Astrocyte (in vitro differentiated cells and primary cell): Measurements from ENCODE around the gene SLC39A2. TPM values are rescaled to one million over a fixed set of nuclear protein-coding genes. Genes with fewer than 3 reads are reported as not detected.

Source experiments
- DNase-seq: peaks from one replicate; pipeline ENCODE4 v3.0.0-alpha.2; 2010; ENCODE audit warnings: low read depth
- FAIRE-seq: peaks from 2 replicates; lab custom pipeline; 2011; peaks lifted over from hg19 to GRCh38; lab: Jason Lieb, UNC
- H2AFZ ChIP-seq: 2 replicates; pipeline ENCODE4 v1.6.0; 2012; ENCODE audit warnings: low read depth, low read length, inconsistent platforms
- H3K27ac ChIP-seq: 2 replicates; pipeline ENCODE4 v1.5.1; 2011; ENCODE audit warnings: low read depth, low read length, inconsistent platforms
- H3K27me3 ChIP-seq: 2 replicates; pipeline ENCODE4 v1.6.0; 2011; ENCODE audit warnings: low read length, inconsistent platforms; ENCODE audit not compliant: insufficient read depth
- H3K36me3 ChIP-seq: 2 replicates; pipeline ENCODE4 v1.5.1; 2011; ENCODE audit warnings: low read length, inconsistent platforms; ENCODE audit not compliant: insufficient read depth
- H3K4me1 ChIP-seq: 2 replicates; pipeline ENCODE4 v1.5.1; 2011; ENCODE audit warnings: low read length, inconsistent platforms; ENCODE audit not compliant: insufficient read depth
- H3K4me2 ChIP-seq: 2 replicates; pipeline ENCODE4 v1.6.0; 2012; ENCODE audit warnings: low read length, inconsistent platforms
- H3K4me3 ChIP-seq: 2 replicates; pipeline ENCODE4 v1.5.1; 2011; ENCODE audit warnings: low read depth, mild to moderate bottlenecking, low read length, inconsistent platforms; ENCODE audit not compliant: insufficient read depth
- H3K79me2 ChIP-seq: 2 replicates; pipeline ENCODE4 v1.6.0; 2012; ENCODE audit warnings: mild to moderate bottlenecking, low read length, inconsistent platforms; ENCODE audit not compliant: insufficient read depth
- H3K9ac ChIP-seq: 2 replicates; pipeline ENCODE4 v1.6.0; 2012; ENCODE audit warnings: mild to moderate bottlenecking, low read length, inconsistent platforms
- H3K9me3 ChIP-seq: 2 replicates; pipeline ENCODE4 v1.5.1; 2012; ENCODE audit warnings: low read depth, mild to moderate bottlenecking, low read length, inconsistent platforms; ENCODE audit not compliant: insufficient read depth
- H4K20me1 ChIP-seq: 2 replicates; pipeline ENCODE4 v1.6.0; 2012; ENCODE audit warnings: low read length, inconsistent platforms; ENCODE audit not compliant: insufficient read depth
- H3K27ac Mint-ChIP-seq: one replicate; pipeline ENCODE4 v1.8.0; 2021; ENCODE audit warnings: mild to moderate bottlenecking, mixed read lengths; ENCODE audit not compliant: unreplicated experiment
- H3K27me3 Mint-ChIP-seq: one replicate; pipeline ENCODE4 v1.8.0; 2021; ENCODE audit warnings: low read depth, mixed read lengths; ENCODE audit not compliant: unreplicated experiment
- H3K36me3 Mint-ChIP-seq: one replicate; pipeline ENCODE4 v1.8.0; 2021; ENCODE audit warnings: low read depth, mixed read lengths; ENCODE audit not compliant: unreplicated experiment
- H3K4me1 Mint-ChIP-seq: one replicate; pipeline ENCODE4 v1.8.0; 2021; ENCODE audit warnings: low read depth, mixed read lengths; ENCODE audit not compliant: unreplicated experiment
- H3K4me3 Mint-ChIP-seq: one replicate; pipeline ENCODE4 v1.8.0; 2021; ENCODE audit warnings: mild to moderate bottlenecking, moderate library complexity, mixed read lengths; ENCODE audit not compliant: unreplicated experiment
- H3K9me3 Mint-ChIP-seq: one replicate; pipeline ENCODE4 v1.8.0; 2021; ENCODE audit warnings: mild to moderate bottlenecking, mixed read lengths; ENCODE audit not compliant: unreplicated experiment
- CTCF ChIP-seq: IDR thresholded peaks from 2 replicates; pipeline ENCODE4 v1.5.1; 2011; ENCODE audit warnings: low read depth, mild to moderate bottlenecking, inconsistent platforms, low read length, moderate library complexity; ENCODE audit not compliant: insufficient read depth
- EZH2 ChIP-seq: IDR thresholded peaks from 2 replicates; pipeline ENCODE4 v1.6.1; 2012; ENCODE audit warnings: mild to moderate bottlenecking, low read length, inconsistent platforms; ENCODE audit not compliant: insufficient read depth
- total RNA-seq: library from RNA; stranded (reverse); gene quantifications from 2 replicates; pipeline ENCODE4 v1.2.1, GENCODE V29; 2021

SLC39A2 gene
- total RNA-seq, 1 donor from 2014 or later: 0.30 TPM

- H3K4me2 ChIP-seq: no peak overlapping the region
- H3K4me1 Mint-ChIP-seq: peaks cover 12% of the 10 kb centered on the region
- H3K4me3 ChIP-seq: no peak overlapping the region
- no peak overlapping the region for H3K4me3 Mint-ChIP-seq
- FAIRE-seq: no peak
- peaks cover 23% of the 10 kb centered on the region for H3K27me3 Mint-ChIP-seq
- H3K9me3 Mint-ChIP-seq: peaks cover 5% of the 10 kb centered on the region
- peaks cover 4% of the 10 kb centered on the region for H3K4me1 ChIP-seq
- H3K27ac ChIP-seq: no peak overlapping the region
- H3K9ac ChIP-seq: no peak overlapping the region
- no peaks in the 10 kb centered on the region for H3K79me2 ChIP-seq
- no peaks in the 10 kb centered on the region for H3K9me3 ChIP-seq
- no peaks in the 10 kb centered on the region for H3K36me3 ChIP-seq
- peaks cover 8% of the 10 kb centered on the region for H3K36me3 Mint-ChIP-seq
- TF ChIP-seq CTCF: no peak
- no peak overlapping the region for H3K27ac Mint-ChIP-seq
- peaks cover 14% of the 10 kb centered on the region for H3K27me3 ChIP-seq
- H4K20me1 ChIP-seq: no peaks in the 10 kb centered on the region
- DNase-seq: no peak
- H2AFZ ChIP-seq: no peak overlapping the region
Measured at GRCh38 chr14:21018286-21018685, 19.2 kb downstream of the SLC39A2 start.

GRCh38 chr14:21018781-21019180, 19.7 kb downstream of the SLC39A2 start:
- Histone ChIP-seq H3K4me2 (no peak overlapping the region), H3K79me2 (no peaks in the 10 kb centered on the region), H4K20me1 (no peaks in the 10 kb centered on the region), H3K4me1 (peaks cover 4% of the 10 kb centered on the region), H3K27ac (no peak overlapping the region), H2AFZ (no peak overlapping the region), H3K9me3 (no peaks in the 10 kb centered on the region), H3K9ac (no peak overlapping the region), H3K27me3 (peaks cover 16% of the 10 kb centered on the region), H3K36me3 (no peaks in the 10 kb centered on the region), H3K4me3 (no peak overlapping the region)
- FAIRE-seq: no peak
- Mint-ChIP-seq H3K27me3 (peaks cover 25% of the 10 kb centered on the region), H3K36me3 (peaks cover 8% of the 10 kb centered on the region), H3K4me1 (peaks cover 12% of the 10 kb centered on the region), H3K4me3 (no peak overlapping the region), H3K9me3 (peaks cover 5% of the 10 kb centered on the region), H3K27ac (no peak overlapping the region)
- no peak for TF ChIP-seq CTCF
- TF ChIP-seq EZH2: no peak
- no peak for DNase-seq

- TF ChIP-seq EZH2: no peak
- Histone ChIP-seq H3K79me2 (no peaks in the 10 kb centered on the region), H3K9ac (no peak overlapping the region), H4K20me1 (no peaks in the 10 kb centered on the region), H2AFZ (no peak overlapping the region), H3K27me3 (peaks cover 22% of the 10 kb centered on the region), H3K36me3 (no peaks in the 10 kb centered on the region), H3K4me2 (no peak overlapping the region), H3K9me3 (no peaks in the 10 kb centered on the region), H3K4me3 (no peak overlapping the region), H3K27ac (no peak overlapping the region), H3K4me1 (peaks cover 4% of the 10 kb centered on the region)
- Mint-ChIP-seq H3K9me3 (peaks cover 5% of the 10 kb centered on the region), H3K4me3 (no peak overlapping the region), H3K27ac (no peak overlapping the region), H3K4me1 (peaks cover 15% of the 10 kb centered on the region), H3K36me3 (peaks cover 8% of the 10 kb centered on the region), H3K27me3 (peaks cover 30% of the 10 kb centered on the region)
- DNase-seq (no peak), FAIRE-seq (no peak)
Measured at GRCh38 chr14:21019366-21019765, 20.3 kb downstream of the SLC39A2 start.
